Right lobe of liver (tissue), 4 donors: ENCODE results near the gene ACVR1.

Source experiments
- POLR2A ChIP-seq: fragments of 450-650 bp; IDR thresholded peaks from one replicate; pipeline ENCODE4 v1.6.1; 2017; ENCODE audit warnings: antibody characterized with exemption, mild to moderate bottlenecking
- TF ChIP-seq, protein P1 (sequence below), 4 donors: fragments of 200-600 bp in 3 of 4; fragments of 450-650 bp in 1 of 4; IDR thresholded peaks; one replicate each; pipeline versions ENCODE4 v1.5.1 to v1.8.0; 2016 to 2022; ENCODE audit warnings: antibody characterized with exemption in 4 of 4, mild to moderate bottlenecking in 2 of 4
- donor health status: DM: no; HTN: no; CAD: no.
- donor health status: DM: no; HTN: no; CAD: no.
- donor health status: DM: no; HTN: yes; CAD: no.

DNA sequence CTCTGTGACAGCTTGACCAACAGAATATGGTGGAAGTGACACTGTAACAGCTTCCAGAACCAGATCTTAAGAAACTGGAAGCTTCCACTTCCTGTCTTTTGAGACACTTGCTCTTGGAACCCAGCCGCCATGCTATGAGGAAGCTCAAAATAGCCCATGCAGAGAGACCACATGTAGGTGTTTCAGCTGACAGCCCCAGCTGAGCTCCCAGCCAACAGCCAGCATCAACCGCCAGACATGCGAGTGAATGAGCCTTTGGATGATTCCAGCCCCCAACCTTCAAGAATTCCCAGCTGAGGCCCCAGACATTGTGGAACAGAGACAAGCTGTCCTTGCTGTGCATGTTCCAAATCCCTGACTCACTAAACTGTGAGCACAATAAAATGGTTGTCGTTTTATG, 27.9 kb downstream of the ACVR1 start:
- TF ChIP-seq, protein P1, sequence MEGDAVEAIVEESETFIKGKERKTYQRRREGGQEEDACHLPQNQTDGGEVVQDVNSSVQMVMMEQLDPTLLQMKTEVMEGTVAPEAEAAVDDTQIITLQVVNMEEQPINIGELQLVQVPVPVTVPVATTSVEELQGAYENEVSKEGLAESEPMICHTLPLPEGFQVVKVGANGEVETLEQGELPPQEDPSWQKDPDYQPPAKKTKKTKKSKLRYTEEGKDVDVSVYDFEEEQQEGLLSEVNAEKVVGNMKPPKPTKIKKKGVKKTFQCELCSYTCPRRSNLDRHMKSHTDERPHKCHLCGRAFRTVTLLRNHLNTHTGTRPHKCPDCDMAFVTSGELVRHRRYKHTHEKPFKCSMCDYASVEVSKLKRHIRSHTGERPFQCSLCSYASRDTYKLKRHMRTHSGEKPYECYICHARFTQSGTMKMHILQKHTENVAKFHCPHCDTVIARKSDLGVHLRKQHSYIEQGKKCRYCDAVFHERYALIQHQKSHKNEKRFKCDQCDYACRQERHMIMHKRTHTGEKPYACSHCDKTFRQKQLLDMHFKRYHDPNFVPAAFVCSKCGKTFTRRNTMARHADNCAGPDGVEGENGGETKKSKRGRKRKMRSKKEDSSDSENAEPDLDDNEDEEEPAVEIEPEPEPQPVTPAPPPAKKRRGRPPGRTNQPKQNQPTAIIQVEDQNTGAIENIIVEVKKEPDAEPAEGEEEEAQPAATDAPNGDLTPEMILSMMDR (IDR thresholded peaks at IDR 0.05) = no peak
- TF ChIP-seq POLR2A = no peak
